ENCODE measurements around the gene SGF29.

- TF ChIP-seq, protein P1, sequence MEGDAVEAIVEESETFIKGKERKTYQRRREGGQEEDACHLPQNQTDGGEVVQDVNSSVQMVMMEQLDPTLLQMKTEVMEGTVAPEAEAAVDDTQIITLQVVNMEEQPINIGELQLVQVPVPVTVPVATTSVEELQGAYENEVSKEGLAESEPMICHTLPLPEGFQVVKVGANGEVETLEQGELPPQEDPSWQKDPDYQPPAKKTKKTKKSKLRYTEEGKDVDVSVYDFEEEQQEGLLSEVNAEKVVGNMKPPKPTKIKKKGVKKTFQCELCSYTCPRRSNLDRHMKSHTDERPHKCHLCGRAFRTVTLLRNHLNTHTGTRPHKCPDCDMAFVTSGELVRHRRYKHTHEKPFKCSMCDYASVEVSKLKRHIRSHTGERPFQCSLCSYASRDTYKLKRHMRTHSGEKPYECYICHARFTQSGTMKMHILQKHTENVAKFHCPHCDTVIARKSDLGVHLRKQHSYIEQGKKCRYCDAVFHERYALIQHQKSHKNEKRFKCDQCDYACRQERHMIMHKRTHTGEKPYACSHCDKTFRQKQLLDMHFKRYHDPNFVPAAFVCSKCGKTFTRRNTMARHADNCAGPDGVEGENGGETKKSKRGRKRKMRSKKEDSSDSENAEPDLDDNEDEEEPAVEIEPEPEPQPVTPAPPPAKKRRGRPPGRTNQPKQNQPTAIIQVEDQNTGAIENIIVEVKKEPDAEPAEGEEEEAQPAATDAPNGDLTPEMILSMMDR (IDR thresholded peaks at IDR 0.05; ENCODE audit: insufficient read depth, low read length), result no peak
- TF ChIP-seq REST (IDR thresholded peaks at IDR 0.05; ENCODE audit: insufficient replicate concordance, low read depth) (no peak), POLR2AphosphoS5 (IDR thresholded peaks at IDR 0.05; ENCODE audit: low read depth) (no peak), GABPA (IDR thresholded peaks at IDR 0.05; ENCODE audit: low read depth) (no peak), SPI1 (IDR thresholded peaks at IDR 0.05; ENCODE audit: borderline replicate concordance, low read depth) (no peak)
Measured at GRCh38 chr16:28558456-28558855, 4.7 kb downstream of the SGF29 start.

All from HL-60 (cell line).